ENCODE data around the gene AKR7A2.
"Not testable (repeated sequence)": the region's sequence is repeated elsewhere in the genome, so short reads cannot be mapped to it uniquely, and the experiment has no call there.

AKR7A2 gene

GRCh38 chr1:19257178-19257914 lies 54.6 kb downstream of the AKR7A2 start:
- Histone ChIP-seq H3K9me3 (ENCODE audit: control insufficient read depth, low read length) (no peaks in the 10 kb centered on the region), H3K27me3 (ENCODE audit: control insufficient read depth, insufficient read depth, low read length) (no peaks in the 10 kb centered on the region), H3K4me1 (peaks cover 18% of the 10 kb centered on the region), H3K79me2 (no peaks in the 10 kb centered on the region), H3K9ac (no peak overlapping the region), H3K36me3 (ENCODE audit: control insufficient read depth, insufficient read depth, low read length) (no peaks in the 10 kb centered on the region), H3K4me2 (ENCODE audit: low read length) (no peak overlapping the region), H3K27ac (peak overlapping the region; percentile 51), H2AFZ (no peak overlapping the region), H3K4me3 (ENCODE audit: low read depth, low read length) (no peak overlapping the region)
- TF ChIP-seq CTCF (IDR thresholded peaks at IDR 0.05): no peak

- not testable (repeated sequence) for H3K9ac ChIP-seq; H3K4me3 ChIP-seq (ENCODE audit: low read depth, low read length); H3K79me2 ChIP-seq; H3K27me3 ChIP-seq (ENCODE audit: control insufficient read depth, insufficient read depth, low read length); H3K4me2 ChIP-seq (ENCODE audit: low read length); H3K36me3 ChIP-seq (ENCODE audit: control insufficient read depth, insufficient read depth, low read length); H3K9me3 ChIP-seq (ENCODE audit: control insufficient read depth, low read length); H2AFZ ChIP-seq
- Histone ChIP-seq H3K4me1 (peaks cover 18% of the 10 kb centered on the region), H3K27ac (peak overlapping the region; percentile 49)
Measured at GRCh38 chr1:19256301-19256700, 55.6 kb downstream of the AKR7A2 start.

GRCh38 chr1:19255288-19255687 lies 56.7 kb downstream of the AKR7A2 start:
- Histone ChIP-seq H3K79me2 (peaks cover 12% of the 10 kb centered on the region), H3K4me1 (peaks cover 14% of the 10 kb centered on the region), H2AFZ (no peak overlapping the region), H3K36me3 (ENCODE audit: control insufficient read depth, insufficient read depth, low read length) (no peaks in the 10 kb centered on the region), H3K9me3 (ENCODE audit: control insufficient read depth, low read length) (no peaks in the 10 kb centered on the region), H3K27me3 (ENCODE audit: control insufficient read depth, insufficient read depth, low read length) (no peaks in the 10 kb centered on the region), H3K4me3 (ENCODE audit: low read depth, low read length) (no peak overlapping the region), H3K27ac (no peak overlapping the region), H3K9ac (no peak overlapping the region), H3K4me2 (ENCODE audit: low read length) (no peak overlapping the region)
- no peak for TF ChIP-seq CTCF (IDR thresholded peaks at IDR 0.05)

- no peaks in the 10 kb centered on the region for H3K9me3 ChIP-seq (ENCODE audit: control insufficient read depth, low read length)
- H3K9ac ChIP-seq: no peak overlapping the region
- peaks cover 13% of the 10 kb centered on the region for H3K4me1 ChIP-seq
- H3K4me3 ChIP-seq (ENCODE audit: low read depth, low read length): no peak overlapping the region
- peaks cover 15% of the 10 kb centered on the region for H3K79me2 ChIP-seq
- H3K4me2 ChIP-seq (ENCODE audit: low read length): no peak overlapping the region
- H3K27me3 ChIP-seq (ENCODE audit: control insufficient read depth, insufficient read depth, low read length): no peaks in the 10 kb centered on the region
- no peak overlapping the region for H3K27ac ChIP-seq
- no peak for TF ChIP-seq CTCF (IDR thresholded peaks at IDR 0.05)
- no peak overlapping the region for H2AFZ ChIP-seq
- H3K36me3 ChIP-seq (ENCODE audit: control insufficient read depth, insufficient read depth, low read length): no peaks in the 10 kb centered on the region
Measured at GRCh38 chr1:19254416-19254815, 57.5 kb downstream of the AKR7A2 start.
